GM19328 (cell line): ENCODE measurements around the gene TNFRSF6B.

Experiments used
- ATAC-seq: cut with Tn5 transposase; IDR thresholded peaks from one replicate; pipeline ENCODE4 v1.9.1; 2021; ENCODE audit warnings: mild to moderate bottlenecking, moderate library complexity; ENCODE audit not compliant: unreplicated experiment

TNFRSF6B gene

DNA sequence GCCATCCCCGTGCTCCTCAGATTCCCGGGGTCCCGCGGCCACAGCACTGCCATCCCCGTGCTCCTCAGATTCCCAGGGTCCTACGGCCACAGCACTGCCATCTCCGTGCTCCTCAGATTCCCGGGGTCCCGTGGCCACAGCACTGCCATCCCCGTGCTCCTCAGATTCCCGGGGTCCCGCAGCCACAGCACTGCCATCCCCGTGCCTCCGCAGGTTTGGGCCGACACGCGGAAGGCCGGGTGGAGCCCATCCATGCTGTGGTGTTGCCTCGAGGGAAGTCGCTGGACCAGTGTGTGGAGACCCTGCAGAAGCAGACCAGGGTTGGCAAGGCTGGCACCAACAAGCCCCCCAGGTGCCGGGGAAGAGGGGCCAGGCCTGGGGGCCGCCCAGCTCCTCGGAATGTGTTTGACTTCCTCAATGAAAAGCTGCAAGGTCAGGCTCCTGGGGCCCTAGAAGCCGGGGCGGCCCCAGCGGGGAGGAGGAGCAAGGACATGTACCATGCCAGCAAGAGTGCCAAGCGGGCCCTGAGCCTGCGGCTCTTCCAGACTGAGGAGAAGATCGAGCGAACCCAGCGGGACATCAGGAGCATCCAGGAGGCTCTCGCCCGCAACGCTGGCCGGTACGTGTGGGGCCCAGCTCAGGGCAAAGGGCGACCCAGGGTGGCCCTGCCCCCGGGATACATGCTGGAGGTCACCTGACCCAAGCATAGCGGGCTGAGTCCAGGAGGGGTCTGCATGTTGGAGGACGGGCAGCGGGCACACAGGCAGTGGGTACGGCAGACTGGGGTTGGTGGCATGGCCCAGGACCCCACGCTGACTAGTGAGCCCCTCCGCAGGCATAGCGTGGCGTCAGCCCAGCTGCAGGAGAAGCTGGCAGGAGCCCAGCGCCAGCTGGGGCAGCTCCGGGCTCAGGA is 38.8 kb downstream of the TNFRSF6B start:
- no peak for ATAC-seq

DNA sequence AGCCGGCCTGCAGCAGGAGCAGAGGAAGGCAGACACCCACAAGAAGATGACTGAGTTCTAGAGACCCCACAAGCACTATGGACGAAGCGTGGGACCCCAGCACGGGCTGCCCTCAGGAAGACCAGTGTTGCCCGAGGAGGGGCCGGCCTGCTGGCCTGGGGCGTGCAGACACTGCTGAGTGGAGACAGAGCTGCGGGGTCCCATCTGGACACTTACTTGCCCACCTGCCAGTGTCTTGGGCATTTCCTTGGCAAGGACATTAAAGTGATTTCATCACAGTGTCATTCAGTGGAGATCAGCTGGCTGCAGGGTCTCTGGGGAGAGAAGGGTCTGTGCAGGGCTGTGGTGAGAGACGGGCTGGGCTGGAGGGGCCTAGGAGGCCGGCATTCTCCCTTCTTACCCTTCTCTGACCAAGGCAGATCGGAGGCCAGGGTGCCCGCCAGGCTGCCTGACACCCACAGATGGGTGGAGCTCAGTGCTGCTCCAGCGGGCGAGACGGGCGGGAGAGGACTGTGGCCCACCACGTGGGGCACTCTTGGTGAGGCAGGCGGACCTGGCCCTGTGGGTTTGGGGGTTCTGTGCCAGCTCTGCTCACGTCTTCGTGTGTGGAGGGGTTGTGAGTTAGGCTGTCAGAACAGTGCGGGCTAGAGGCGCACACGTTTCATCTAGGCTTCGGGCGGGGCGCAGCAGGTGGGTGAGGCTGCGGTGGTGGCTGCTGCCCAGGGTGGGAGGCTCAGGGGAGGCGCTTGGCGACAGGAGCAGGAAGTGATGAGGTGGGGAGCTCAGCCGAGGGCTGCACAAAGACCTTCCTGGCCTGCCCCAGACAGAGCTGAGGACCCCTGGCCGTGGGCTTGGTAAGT is 39.6 kb downstream of the TNFRSF6B start, which contains the start of gene LIME1:
TSS of gene LIME1 (plus strand) at position 806 of the 860 bp plus-strand sequence. CDS start 886 bp downstream, outside the sequence.
- no peak for ATAC-seq

DNA sequence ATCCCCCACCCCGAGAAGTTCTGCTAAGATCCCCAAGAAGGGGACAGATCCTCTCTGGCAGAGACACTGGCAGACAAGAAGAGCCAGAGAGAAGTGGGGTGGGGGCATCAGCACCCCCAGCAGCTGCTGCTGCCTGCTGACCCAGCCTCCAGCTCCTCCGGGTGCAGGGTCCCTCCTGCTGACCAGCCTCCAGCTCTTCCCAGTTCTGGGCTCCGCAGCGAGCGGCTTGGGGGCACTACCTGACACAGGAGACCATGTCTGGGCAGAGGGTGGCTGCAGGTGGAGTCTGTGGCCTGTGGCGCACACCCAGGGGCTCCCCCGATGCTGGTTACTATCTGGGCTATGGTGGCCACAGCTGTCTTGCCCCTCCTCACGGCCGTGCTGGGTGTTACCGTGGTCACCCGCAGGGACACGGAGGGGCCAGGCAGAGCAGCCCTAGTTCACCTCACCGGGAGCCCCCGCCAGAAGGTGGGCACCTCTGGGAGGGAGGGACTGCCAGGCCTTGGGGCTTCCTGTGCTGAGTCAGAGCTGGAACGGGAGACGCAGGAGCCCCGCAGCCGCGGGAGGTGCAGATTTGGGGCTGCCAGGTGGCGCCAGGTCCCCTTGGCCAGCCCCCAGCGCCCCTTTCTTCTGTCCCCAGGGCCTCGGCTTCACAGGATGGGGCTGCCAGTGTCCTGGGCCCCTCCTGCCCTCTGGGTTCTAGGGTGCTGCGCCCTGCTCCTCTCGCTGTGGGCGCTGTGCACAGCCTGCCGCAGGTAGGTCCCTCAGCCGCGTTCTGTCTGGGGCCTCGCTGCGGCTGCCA is 40.6 kb downstream of the TNFRSF6B start:
- no peak for ATAC-seq

DNA sequence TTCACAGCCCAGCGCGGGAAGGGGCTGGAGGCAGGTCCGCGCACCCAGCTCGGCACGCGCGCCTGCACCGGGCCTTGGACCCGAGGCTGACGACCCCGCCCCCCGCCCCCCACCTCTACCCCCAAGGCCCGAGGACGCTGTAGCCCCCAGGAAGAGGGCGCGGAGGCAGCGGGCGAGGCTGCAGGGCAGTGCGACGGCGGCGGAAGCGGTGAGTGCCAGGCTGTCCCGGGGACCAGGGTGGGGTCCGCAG is 41.2 kb downstream of the TNFRSF6B start:
- no peak for ATAC-seq

DNA sequence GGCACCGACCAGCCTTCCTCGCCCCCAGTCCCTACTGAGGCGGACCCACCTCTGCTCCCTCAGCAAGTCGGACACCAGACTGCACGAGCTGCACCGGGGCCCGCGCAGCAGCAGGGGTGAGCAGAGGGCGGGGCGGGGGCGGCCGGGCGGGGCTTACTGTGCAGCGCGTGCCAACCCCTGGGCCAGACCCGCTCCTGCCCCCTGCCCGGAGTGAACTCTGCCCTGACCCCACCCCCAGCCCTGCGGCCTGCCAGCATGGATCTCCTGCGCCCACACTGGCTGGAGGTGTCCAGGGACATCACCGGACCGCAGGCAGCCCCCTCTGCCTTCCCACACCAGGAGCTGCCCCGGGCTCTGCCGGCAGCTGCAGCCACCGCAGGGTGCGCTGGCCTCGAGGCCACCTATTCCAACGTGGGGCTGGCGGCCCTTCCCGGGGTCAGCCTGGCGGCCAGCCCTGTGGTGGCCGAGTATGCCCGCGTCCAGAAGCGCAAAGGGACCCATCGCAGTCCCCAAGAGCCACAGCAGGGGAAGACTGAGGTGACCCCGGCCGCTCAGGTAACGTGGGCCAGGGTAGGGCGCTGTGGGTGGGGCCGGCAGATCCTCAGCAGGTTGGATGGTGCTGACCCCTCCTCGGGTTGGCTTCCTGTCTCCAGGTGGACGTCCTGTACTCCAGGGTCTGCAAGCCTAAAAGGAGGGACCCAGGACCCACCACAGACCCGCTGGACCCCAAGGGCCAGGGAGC is 41.7 kb downstream of the TNFRSF6B start:
- ATAC-seq, result no peak

DNA sequence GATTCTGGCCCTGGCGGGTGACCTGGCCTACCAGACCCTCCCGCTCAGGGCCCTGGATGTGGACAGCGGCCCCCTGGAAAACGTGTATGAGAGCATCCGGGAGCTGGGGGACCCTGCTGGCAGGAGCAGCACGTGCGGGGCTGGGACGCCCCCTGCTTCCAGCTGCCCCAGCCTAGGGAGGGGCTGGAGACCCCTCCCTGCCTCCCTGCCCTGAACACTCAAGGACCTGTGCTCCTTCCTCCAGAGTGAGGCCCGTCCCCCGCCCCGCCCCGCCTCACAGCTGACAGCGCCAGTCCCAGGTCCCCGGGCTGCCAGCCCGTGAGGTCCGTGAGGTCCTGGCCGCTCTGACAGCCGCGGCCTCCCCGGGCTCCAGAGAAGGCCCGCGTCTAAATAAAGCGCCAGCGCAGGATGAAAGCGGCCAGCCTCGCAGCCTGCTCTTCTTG is 42.3 kb downstream of the TNFRSF6B start:
- ATAC-seq, result no peak

DNA sequence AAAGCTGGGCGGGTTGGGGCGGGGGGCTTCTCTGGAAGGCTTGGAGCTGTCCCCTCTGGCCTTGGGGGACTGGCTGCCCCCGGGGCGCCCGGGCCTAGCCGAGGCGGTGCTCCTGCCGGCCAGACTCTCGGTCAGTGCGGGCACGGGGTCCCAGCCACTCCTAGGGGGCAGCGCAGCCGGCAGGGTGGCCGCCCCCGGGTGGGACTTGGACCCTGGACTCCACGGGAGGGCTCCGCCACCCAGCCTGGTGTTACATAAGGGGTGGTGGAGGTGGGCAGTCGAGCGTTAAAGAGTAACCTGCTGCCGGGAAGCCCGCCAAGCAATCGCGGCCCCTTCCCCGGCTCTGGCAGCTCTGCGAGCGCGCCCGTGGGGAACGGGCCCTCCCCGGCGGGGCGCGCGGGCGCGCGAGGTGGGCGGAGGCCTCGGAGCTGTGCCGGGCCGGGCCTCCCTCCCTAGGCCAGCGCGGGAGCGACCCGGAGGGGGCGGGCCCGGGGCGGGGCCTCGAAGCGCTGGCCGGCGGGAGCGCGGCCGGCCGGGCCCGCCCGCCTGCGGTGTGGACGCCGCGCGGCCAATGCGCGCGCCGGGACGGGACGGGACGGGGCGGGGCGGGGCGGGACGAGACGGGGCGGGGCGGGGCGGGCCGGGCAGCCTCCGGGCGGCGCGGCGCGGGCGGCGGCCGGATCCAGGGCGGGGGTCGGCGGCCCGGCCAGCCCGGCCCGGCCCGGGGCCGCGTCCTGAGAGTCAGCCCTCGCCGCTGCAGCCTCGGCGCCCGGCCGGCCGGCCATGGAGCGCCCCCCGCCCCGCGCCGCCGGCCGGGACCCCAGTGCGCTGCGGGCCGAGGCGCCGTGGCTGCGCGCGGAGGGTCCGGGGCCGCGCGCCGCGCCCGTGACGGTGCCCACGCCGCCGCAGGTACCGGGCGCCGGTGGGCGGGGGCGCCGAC is 42.9 kb downstream of the TNFRSF6B start, which contains the start of gene SLC2A4RG:
TSS of gene SLC2A4RG (plus strand) at position 647 of the 940 bp plus-strand sequence. CDS start at position 784, 137 bp downstream.
- ATAC-seq, result peak; percentile 46

DNA sequence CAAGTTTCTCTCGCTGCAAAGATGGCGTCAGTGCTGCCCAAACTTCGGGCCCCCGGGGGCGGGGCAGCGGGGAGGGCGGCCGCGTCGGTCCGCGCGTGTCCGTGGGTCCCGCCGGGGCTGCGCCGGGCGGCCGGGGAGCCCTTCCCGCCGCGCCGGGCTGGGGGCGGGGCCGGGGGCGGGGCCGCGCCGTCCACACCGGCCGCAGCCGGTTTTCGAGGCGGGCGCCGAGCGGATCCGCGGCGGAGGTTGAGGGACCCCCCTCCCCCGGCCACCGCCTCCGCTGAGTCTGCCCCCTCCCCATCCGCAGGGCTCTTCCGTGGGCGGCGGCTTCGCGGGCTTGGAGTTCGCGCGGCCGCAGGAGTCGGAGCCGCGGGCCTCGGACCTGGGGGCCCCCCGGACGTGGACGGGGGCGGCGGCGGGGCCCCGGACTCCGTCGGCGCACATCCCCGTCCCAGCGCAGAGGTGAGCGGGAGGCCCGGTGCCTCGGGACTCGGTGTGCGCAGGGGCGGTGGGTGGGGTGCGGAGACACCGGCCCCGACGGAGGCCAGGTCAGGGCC is 43.7 kb downstream of the TNFRSF6B start:
- peak; percentile 9 for ATAC-seq

DNA sequence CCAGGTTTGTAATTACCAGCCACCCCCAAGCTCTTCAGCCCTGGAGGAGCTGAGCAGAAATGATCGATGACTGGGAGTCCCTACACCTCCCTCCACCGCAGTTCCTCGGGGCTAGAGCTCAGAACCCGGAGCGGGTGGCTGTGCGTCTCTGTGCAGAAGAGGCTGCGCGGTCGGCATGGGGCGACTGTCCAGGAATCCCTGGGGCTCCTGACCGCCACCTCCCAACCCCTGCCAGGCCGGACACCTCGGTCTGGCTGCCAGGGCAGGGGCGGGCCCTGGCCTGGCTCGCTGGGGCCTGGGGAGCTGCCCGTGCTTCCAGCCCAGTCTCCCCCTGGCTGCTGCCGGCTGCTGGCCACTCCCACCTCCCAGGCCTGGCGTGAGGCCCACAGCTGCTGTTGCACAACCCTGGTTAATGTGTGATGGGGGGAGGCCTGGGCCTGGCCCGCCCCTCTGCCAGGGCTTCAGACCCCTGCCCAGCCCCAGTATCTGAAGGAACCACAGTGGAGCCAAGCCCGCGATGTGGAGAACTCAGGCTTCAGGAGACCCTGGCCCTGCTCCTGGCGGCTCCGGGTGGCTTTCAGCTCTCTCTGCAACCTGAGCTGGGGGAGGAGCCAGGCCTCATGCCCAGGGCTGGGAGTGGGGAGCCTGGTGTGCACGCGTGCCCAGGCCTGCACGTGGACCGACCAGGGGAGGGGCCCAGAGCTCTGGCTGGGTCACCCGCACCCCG is 44.3 kb downstream of the TNFRSF6B start:
- ATAC-seq, result no peak

DNA sequence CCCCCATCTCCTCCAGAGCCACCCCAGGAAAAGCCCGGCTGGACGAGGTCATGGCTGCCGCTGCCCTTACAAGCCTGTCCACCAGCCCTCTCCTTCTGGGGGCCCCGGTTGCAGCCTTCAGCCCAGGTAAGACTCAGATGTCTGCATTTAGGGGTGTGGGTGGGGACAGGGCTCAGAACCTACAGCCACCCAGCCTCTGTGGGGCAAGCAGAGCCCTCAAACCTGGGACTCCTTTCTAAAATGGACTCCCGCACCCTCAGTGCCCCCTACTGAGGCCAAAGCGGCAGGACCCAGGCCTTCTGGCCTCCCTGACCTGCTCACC is 44.9 kb downstream of the TNFRSF6B start:
- no peak for ATAC-seq

DNA sequence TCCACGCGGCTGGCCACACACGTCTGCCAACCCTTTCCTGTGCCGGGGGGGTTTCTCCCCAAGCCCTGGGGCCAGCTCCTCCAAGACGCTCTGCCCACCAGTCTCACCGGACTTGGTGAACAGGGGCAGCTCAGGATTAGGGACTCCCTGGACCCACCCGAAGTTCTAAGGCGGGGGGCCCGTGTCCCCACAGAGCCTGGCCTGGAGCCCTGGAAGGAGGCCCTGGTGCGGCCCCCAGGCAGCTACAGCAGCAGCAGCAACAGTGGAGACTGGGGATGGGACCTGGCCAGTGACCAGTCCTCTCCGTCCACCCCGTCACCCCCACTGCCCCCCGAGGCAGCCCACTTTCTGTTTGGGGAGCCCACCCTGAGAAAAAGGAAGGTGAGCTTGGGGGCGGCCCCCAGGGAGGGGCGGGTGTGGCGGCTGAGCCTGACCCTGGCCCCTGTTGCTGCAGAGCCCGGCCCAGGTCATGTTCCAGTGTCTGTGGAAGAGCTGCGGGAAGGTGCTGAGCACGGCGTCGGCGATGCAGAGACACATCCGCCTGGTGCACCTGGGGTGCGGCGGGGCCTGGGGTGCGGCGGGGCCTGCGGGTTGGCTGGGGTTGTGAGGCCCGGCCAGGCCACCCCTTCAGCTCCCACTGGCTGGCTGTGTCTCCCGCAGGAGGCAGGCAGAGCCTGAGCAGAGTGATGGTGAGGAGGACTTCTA is 45.4 kb downstream of the TNFRSF6B start:
- ATAC-seq, result no peak

DNA sequence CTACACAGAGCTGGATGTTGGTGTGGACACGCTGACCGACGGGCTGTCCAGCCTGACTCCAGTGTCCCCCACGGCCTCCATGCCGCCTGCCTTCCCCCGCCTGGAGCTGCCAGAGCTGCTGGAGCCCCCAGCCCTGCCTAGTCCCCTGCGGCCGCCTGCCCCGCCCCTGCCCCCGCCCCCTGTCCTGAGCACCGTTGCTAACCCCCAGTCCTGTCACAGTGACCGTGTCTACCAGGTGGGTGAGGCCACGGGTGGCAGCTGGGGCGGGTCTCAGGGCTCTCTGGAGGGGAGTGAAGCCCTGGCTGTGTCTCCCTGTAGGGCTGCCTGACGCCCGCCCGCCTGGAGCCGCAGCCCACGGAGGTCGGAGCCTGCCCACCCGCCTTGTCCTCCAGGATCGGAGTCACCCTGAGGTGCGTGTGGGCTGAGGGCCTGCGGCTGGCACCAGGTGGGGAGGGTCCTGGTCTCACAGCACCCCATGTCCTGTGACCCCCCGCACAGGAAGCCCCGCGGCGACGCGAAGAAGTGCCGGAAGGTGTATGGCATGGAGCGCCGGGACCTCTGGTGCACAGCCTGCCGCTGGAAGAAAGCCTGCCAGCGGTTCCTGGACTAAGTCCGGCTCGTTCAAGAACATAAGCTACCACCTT is 46.1 kb downstream of the TNFRSF6B start:
- no peak for ATAC-seq

DNA sequence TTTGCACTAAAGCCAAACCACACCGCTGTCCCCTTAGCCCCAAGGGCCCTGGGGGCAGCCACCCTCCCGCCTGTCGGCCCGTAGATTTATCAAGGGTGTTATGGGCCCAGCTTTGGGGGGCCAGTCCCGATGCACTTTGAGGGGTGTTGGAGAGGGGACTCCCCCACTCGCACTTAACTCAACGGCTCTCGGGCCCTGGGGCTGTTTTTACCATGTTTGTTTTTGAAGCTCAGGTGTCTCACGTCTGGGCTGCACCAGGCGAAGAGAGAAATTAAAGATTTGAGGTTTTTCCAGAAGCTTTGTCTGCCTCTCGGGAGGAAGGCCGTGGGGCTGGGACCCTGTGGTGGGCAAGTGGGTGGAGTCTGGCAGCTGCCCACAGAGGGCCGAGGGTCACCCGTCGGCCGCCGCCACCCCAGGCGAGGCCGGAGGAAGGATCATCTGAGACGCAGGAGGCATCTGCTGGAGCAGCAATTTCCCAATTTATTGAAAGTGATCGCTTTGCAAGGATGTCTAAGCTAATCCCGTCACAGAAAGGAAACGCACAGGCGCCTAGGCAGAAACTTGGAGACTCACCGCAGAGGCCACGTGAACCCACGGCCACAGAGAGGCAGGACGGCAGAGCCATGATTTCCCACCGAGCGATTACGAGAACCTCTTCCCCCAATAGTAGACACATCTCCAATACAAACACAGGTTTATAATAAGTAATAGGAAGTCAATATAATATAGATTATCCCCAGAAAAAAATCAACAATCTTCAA is 46.9 kb downstream of the TNFRSF6B start:
- no peak for ATAC-seq

DNA sequence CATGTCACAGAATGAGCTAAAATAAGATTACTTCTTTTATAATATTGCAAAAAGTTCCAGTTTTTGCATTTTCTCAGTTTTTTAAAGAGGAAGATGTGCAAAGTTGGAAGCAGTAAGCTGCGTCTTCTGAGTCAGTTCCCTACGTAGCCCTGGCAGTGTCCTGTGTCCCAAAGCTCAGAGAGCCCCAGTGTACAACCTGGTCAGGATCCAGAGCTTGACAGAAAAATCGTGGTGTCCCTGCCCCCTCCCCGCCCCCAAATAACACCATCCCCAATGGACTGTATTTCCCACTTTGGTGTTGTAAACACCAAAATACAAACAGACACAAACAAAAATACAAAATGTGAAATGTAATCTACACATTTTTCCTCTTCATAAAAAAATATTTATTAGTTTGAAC is 47.7 kb downstream of the TNFRSF6B start:
- no peak for ATAC-seq

DNA sequence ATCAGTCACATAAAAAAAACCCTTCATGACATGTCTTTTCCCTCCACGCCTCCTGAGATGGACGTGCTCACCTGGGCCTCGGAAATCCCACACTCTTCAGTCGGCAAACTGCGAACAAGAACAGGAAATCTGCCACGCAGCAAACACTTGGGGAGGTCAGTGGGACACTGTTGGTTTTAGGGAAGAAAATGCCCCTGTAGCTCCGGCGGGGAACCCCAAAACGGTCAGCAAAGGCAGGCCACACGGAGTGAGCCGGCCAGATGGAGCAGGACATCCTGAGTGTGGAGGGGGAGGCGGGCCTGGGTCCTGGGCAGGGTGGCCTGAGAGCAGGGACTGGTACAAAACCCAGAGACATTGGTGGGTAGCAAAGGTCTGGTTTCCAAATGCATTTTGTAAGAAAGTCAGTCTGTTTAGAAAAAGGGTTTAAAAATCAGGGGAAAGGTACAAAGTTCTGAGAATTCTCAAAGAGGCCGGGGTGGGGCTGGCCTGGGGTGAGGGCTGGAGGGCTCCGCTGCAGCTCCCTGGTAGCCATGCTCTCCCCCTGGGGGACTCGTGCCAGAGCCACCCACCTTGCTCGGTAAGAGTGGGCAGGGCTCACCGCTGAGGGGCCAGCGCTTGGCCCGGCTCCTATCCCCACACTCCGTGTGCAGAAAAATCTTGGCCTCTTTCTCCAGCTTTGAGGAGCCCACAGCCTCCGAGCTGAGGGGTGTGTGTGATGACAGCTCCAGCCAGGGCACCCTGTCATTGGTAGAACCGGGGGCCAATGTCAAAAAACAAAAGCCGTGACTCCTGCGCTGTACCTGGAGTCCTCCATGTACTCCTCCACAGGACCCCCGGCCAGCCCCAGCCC is 48.3 kb downstream of the TNFRSF6B start:
- no peak for ATAC-seq

DNA sequence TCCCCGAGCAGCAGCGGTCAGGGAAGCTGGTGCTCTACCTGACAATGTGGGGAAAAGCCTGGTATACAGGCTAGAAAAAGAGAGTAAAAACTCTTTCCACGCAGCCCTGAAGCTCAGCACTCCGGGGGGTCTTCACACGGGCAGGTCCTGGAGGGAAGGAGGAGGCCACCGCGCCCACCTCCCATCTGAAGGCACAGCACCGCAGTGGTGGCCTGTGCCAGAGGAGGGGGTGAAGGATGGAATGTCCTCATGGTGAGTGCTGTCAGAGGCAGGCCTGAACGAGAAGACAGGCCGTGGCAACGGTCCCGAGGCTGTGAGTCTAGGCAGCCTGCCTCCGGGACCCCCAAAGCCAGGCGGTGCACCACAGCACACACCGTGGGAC is 49.0 kb downstream of the TNFRSF6B start:
- ATAC-seq, result no peak
